Naive thymus-derived CD4-positive, alpha-beta T cell (primary cell): ENCODE measurements around the gene RTTN. TPM values are rescaled to one million over a fixed set of nuclear protein-coding genes. Genes with fewer than 3 reads are reported as not detected.

Experiments used
- ATAC-seq: fragments of 150-1000 bp; cut with Tn5 transposase; 2 replicates; pipeline ENCODE4 v1.10.0; 2021; ENCODE audit warnings: mild to moderate bottlenecking, moderate library complexity
- CTCF ChIA-PET: fragments of 350-600 bp; sonication (Branson Sonifier 250); formaldehyde crosslinking; loops from one replicate; lab custom pipeline; 2021; ENCODE audit warnings: antibody characterized with exemption; lab: Charles Lee
- POLR2A ChIA-PET: fragments of 350-600 bp; sonication (Branson Sonifier 250); formaldehyde crosslinking; loops from one replicate; lab custom pipeline; 2021; ENCODE audit warnings: antibody characterized with exemption, inconsistent platforms; lab: Charles Lee
- DNase-seq, 9 donors: peaks; one replicate each; pipeline versions ENCODE4 v3.0.0 to v3.0.0-alpha.2; 2020 to 2022; ENCODE audit warnings: mixed read lengths in 1 of 9
- H3K27ac ChIP-seq: one replicate; pipeline ENCODE4 v1.7.0; 2013; ENCODE audit warnings: mild to moderate bottlenecking, low read depth, low read length, moderate library complexity
- H3K27me3 ChIP-seq, 2 donors: one replicate each; pipeline ENCODE4 v1.7.0; 2013; ENCODE audit warnings: low read length in 2 of 2, mild to moderate bottlenecking in 2 of 2, moderate library complexity in 2 of 2; ENCODE audit not compliant: control insufficient read depth in 2 of 2, insufficient read depth in 2 of 2
- H3K36me3 ChIP-seq, 3 experiments: 1 replicate in 2 of 3; 2 replicates in 1 of 3; pipeline ENCODE4 v1.7.0; 2013; ENCODE audit warnings: low read length in 3 of 3, mild to moderate bottlenecking in 3 of 3, moderate library complexity in 1 of 3; ENCODE audit not compliant: insufficient read depth in 3 of 3, control insufficient read depth in 2 of 3
- H3K4me1 ChIP-seq, 2 donors: one replicate each; pipeline ENCODE4 v1.7.0; 2013; ENCODE audit warnings: low read length in 2 of 2, mild to moderate bottlenecking in 2 of 2, moderate library complexity in 1 of 2; ENCODE audit not compliant: control insufficient read depth in 2 of 2, insufficient read depth in 2 of 2
- H3K4me3 ChIP-seq: 2 replicates; pipeline ENCODE4 v1.7.0; 2013; ENCODE audit warnings: mild to moderate bottlenecking, low read length
- H3K9me3 ChIP-seq, 3 experiments: 1 replicate in 2 of 3; 2 replicates in 1 of 3; pipeline ENCODE4 v1.7.0; 2013; ENCODE audit warnings: low read length in 3 of 3; ENCODE audit not compliant: control insufficient read depth in 2 of 3
- H3K27ac Mint-ChIP-seq, 9 donors: one replicate each; pipeline ENCODE4 v1.8.0; 2020 to 2022; ENCODE audit warnings: mixed read lengths in 9 of 9, mild to moderate bottlenecking in 8 of 9, moderate library complexity in 5 of 9, inconsistent platforms in 2 of 9
- H3K27me3 Mint-ChIP-seq, 5 donors: one replicate each; pipeline ENCODE4 v1.8.0; 2021 to 2022; ENCODE audit warnings: mixed read lengths in 5 of 5, mild to moderate bottlenecking in 1 of 5
- H3K36me3 Mint-ChIP-seq, 5 donors: one replicate each; pipeline ENCODE4 v1.8.0; 2020 to 2022; ENCODE audit warnings: mixed read lengths in 5 of 5, mild to moderate bottlenecking in 3 of 5, inconsistent platforms in 1 of 5
- H3K4me1 Mint-ChIP-seq, 7 donors: one replicate each; pipeline ENCODE4 v1.8.0; 2020 to 2022; ENCODE audit warnings: mixed read lengths in 7 of 7, mild to moderate bottlenecking in 3 of 7, inconsistent platforms in 1 of 7
- H3K4me3 Mint-ChIP-seq, 10 donors: one replicate each; pipeline ENCODE4 v1.8.0; 2020 to 2022; ENCODE audit warnings: mild to moderate bottlenecking in 10 of 10, mixed read lengths in 10 of 10, moderate library complexity in 6 of 10, inconsistent platforms in 2 of 10
- H3K9me3 Mint-ChIP-seq, 11 donors: one replicate each; pipeline ENCODE4 v1.8.0; 2020 to 2022; ENCODE audit warnings: mixed read lengths in 11 of 11, mild to moderate bottlenecking in 4 of 11, inconsistent platforms in 1 of 11, moderate library complexity in 1 of 11
- intact Hi-C, 2 donors: fragments of 100-400 bp; cut with micrococcal nuclease; formaldehyde crosslinking; loops; one replicate each; pipeline ENCODE4 v1.15.1; 2023
- polyA plus RNA-seq, 2 donors: library from polyadenylated mRNA; unstranded; fragments of 300-500 nt; fragmentation: Illumina TruSeq; gene quantifications; one replicate each; pipeline ENCODE4 v1.2.3, GENCODE V29; 2021
- total RNA-seq, 6 experiments: library from RNA in 5 of 6; stranded (reverse) in 5 of 6; gene quantifications; 1 replicate in 5 of 6; 2 replicates in 1 of 6; pipeline ENCODE4 v1.2.3 and lab custom pipeline; 2021 to 2026

Gene RTTN
- total and polyA plus RNA-seq, 7 experiments from 2014 or later: 2.8 to 33.2 (median 27.0) TPM

GRCh38 chr18:69999656-70000055, 205.8 kb downstream of the RTTN start:
- no peaks in the 10 kb centered on the region for H3K27me3 Mint-ChIP-seq
- no peak overlapping the region for H3K4me3 Mint-ChIP-seq
- Histone ChIP-seq H3K9me3 (no peaks in the 10 kb centered on the region), H3K4me3 (no peak overlapping the region), H3K4me1 (no peaks in the 10 kb centered on the region), H3K27ac (no peak overlapping the region), H3K36me3 (no peaks in the 10 kb centered on the region), H3K27me3 (no peaks in the 10 kb centered on the region)
- POLR2A ChIA-PET: interaction anchor here (0.6 kb wide), 1 partner anchor 192 kb away, joined by 5 read pairs; no protein-coding TSS in a partner anchor
- no peak for DNase-seq
- no peak overlapping the region for H3K27ac Mint-ChIP-seq
- intact Hi-C loops: no loop called here
- peaks cover 9 to 66% (median 40%) of the 10 kb centered on the region in 5 donors for H3K36me3 Mint-ChIP-seq
- peaks cover 0 to 14% (median 10%) of the 10 kb centered on the region in 7 donors for H3K4me1 Mint-ChIP-seq
- no peak for ATAC-seq
- CTCF ChIA-PET: interaction anchor here (0.7 kb wide), 1 partner anchor 1790 kb away, joined by 3 read pairs; no protein-coding TSS in a partner anchor
- peaks cover 0 to 4% (median 0%) of the 10 kb centered on the region in 11 donors for H3K9me3 Mint-ChIP-seq

GRCh38 chr18:69998523-69998987, 206.9 kb downstream of the RTTN start:
- POLR2A ChIA-PET: no interaction called here
- ATAC-seq (no peak), DNase-seq (no peak)
- Mint-ChIP-seq H3K27ac (no peak overlapping the region), H3K27me3 (no peaks in the 10 kb centered on the region), H3K4me3 (no peak overlapping the region), H3K9me3 (peaks cover 0 to 12% (median 0%) of the 10 kb centered on the region in 11 donors), H3K36me3 (peaks cover 9 to 62% (median 49%) of the 10 kb centered on the region in 5 donors), H3K4me1 (peaks cover 0 to 14% (median 10%) of the 10 kb centered on the region in 7 donors)
- intact Hi-C loops: no loop called here
- H3K4me1 ChIP-seq: no peaks in the 10 kb centered on the region
- no peaks in the 10 kb centered on the region for H3K27me3 ChIP-seq
- no peak overlapping the region for H3K27ac ChIP-seq
- CTCF ChIA-PET: no interaction called here
- no peaks in the 10 kb centered on the region for H3K36me3 ChIP-seq
- no peaks in the 10 kb centered on the region for H3K9me3 ChIP-seq
- no peak overlapping the region for H3K4me3 ChIP-seq

GRCh38 chr18:69996951-69997798, 208.3 kb downstream of the RTTN start:
- H3K27ac ChIP-seq: no peak overlapping the region
- H3K4me3 ChIP-seq: no peak overlapping the region
- H3K4me1 ChIP-seq: no peaks in the 10 kb centered on the region
- Mint-ChIP-seq H3K4me3 (no peak overlapping the region), H3K4me1 (peaks cover 0 to 14% (median 10%) of the 10 kb centered on the region in 7 donors), H3K27ac (peak overlapping the region in 3 of 9 donors; percentile 22 to 69 (median 28)), H3K27me3 (no peaks in the 10 kb centered on the region), H3K36me3 (peaks cover 4 to 66% (median 55%) of the 10 kb centered on the region in 5 donors), H3K9me3 (peaks cover 0 to 21% (median 5%) of the 10 kb centered on the region in 11 donors)
- ChIA-PET CTCF (no interaction called here), POLR2A (no interaction called here)
- DNase-seq (no peak), ATAC-seq (no peak)
- no peaks in the 10 kb centered on the region for H3K9me3 ChIP-seq
- no peaks in the 10 kb centered on the region for H3K27me3 ChIP-seq
- H3K36me3 ChIP-seq: no peaks in the 10 kb centered on the region
- intact Hi-C loops: no loop called here

GRCh38 chr18:69996417-69996816, 209.1 kb downstream of the RTTN start:
- Histone ChIP-seq H3K36me3 (no peaks in the 10 kb centered on the region), H3K4me1 (no peaks in the 10 kb centered on the region), H3K27me3 (no peaks in the 10 kb centered on the region), H3K27ac (no peak overlapping the region), H3K4me3 (no peak overlapping the region), H3K9me3 (no peaks in the 10 kb centered on the region)
- Mint-ChIP-seq H3K9me3 (peaks cover 0 to 26% (median 5%) of the 10 kb centered on the region in 11 donors), H3K27me3 (no peaks in the 10 kb centered on the region), H3K27ac (peak overlapping the region in 1 of 9 donors; percentile 56), H3K36me3 (peaks cover 4 to 66% (median 56%) of the 10 kb centered on the region in 5 donors), H3K4me3 (no peak overlapping the region), H3K4me1 (peaks cover 0 to 13% (median 10%) of the 10 kb centered on the region in 7 donors)
- no peak for DNase-seq
- intact Hi-C loops: no loop called here
- ChIA-PET CTCF (no interaction called here), POLR2A (no interaction called here)
- no peak for ATAC-seq

- peak overlapping the region in 1 of 9 donors; percentile 79 for H3K27ac Mint-ChIP-seq
- CTCF ChIA-PET: no interaction called here
- no peaks in the 10 kb centered on the region for H3K27me3 Mint-ChIP-seq
- H3K4me3 ChIP-seq: no peak overlapping the region
- H3K9me3 ChIP-seq: no peaks in the 10 kb centered on the region
- peaks cover 0 to 26% (median 5%) of the 10 kb centered on the region in 11 donors for H3K9me3 Mint-ChIP-seq
- no peak overlapping the region for H3K27ac ChIP-seq
- ATAC-seq (no peak), DNase-seq (no peak)
- H3K36me3 Mint-ChIP-seq: peaks cover 4 to 68% (median 56%) of the 10 kb centered on the region in 5 donors
- H3K4me1 Mint-ChIP-seq: peaks cover 0 to 11% (median 10%) of the 10 kb centered on the region in 7 donors
- no peak overlapping the region for H3K4me3 Mint-ChIP-seq
- no peaks in the 10 kb centered on the region for H3K36me3 ChIP-seq
- H3K4me1 ChIP-seq: no peaks in the 10 kb centered on the region
- intact Hi-C loops: no loop called here
- H3K27me3 ChIP-seq: no peaks in the 10 kb centered on the region
- POLR2A ChIA-PET: no interaction called here
These were observed 209.7 kb downstream of the RTTN start for GRCh38 chr18:69995774-69996173.

GRCh38 chr18:69992776-69993175, 212.7 kb downstream of the RTTN start:
- Histone ChIP-seq H3K36me3 (no peaks in the 10 kb centered on the region), H3K27ac (no peak overlapping the region), H3K9me3 (peaks cover 0 to 9% (median 4%) of the 10 kb centered on the region in 3 experiments), H3K4me1 (no peaks in the 10 kb centered on the region), H3K4me3 (no peak overlapping the region), H3K27me3 (no peaks in the 10 kb centered on the region)
- Mint-ChIP-seq H3K9me3 (peaks cover 0 to 48% (median 20%) of the 10 kb centered on the region in 11 donors), H3K4me3 (no peak overlapping the region), H3K36me3 (peaks cover 13 to 89% (median 73%) of the 10 kb centered on the region in 5 donors), H3K4me1 (peaks cover 0 to 10% (median 7%) of the 10 kb centered on the region in 7 donors), H3K27me3 (no peaks in the 10 kb centered on the region), H3K27ac (no peak overlapping the region)
- POLR2A ChIA-PET: no interaction called here
- no peak for DNase-seq
- CTCF ChIA-PET: no interaction called here
- intact Hi-C loops: no loop called here
- ATAC-seq: no peak
